Right cardiac atrium (tissue), 5 donors: ENCODE results near the gene CDK6. TPM values are rescaled to one million over a fixed set of nuclear protein-coding genes. Genes with fewer than 3 reads are reported as not detected.
"Not testable (repeated sequence)": the region's sequence is repeated elsewhere in the genome, so short reads cannot be mapped to it uniquely, and the experiment has no call there.

ENCODE experiments used
- ATAC-seq, 2 donors: fragments of 200-7000 bp; cut with Tn5 transposase; one replicate each; pipeline versions ENCODE4 v1.8.0 to v1.9.1; 2020; ENCODE audit warnings: moderate library complexity in 2 of 2, mild to moderate bottlenecking in 1 of 2
- DNase-seq, 3 donors: peaks; one replicate each; pipeline ENCODE4 v3.0.0-alpha.2; 2020
- H3K27ac ChIP-seq: one replicate; pipeline ENCODE4 v1.5.1; 2013; ENCODE audit warnings: mild to moderate bottlenecking, low read length, control low read depth, moderate library complexity
- H3K27me3 ChIP-seq: one replicate; pipeline ENCODE4 v1.6.1; 2013; ENCODE audit not compliant: control insufficient read depth, insufficient read depth
- H3K4me1 ChIP-seq: one replicate; pipeline ENCODE4 v1.6.1; 2013; ENCODE audit warnings: low read length; ENCODE audit not compliant: control insufficient read depth, insufficient read depth
- H3K4me3 ChIP-seq: one replicate; pipeline ENCODE4 v1.5.1; 2013; ENCODE audit warnings: low read length, control low read depth
- H3K9me3 ChIP-seq: one replicate; pipeline ENCODE4 v1.6.1; 2013; ENCODE audit warnings: low read length; ENCODE audit not compliant: control insufficient read depth
- WGBS: extraction: QIAGEN DNeasy Blood & Tissue Kit; methylation state at CpG from one replicate; pipeline ENCODE4 v1.1.7; 2013; 5-methylcytosine and 5-hydroxymethylcytosine counted together
- intact Hi-C, 4 donors: fragments of 100-400 bp; cut with DNase I; formaldehyde crosslinking; loops; one replicate each; pipeline versions ENCODE4 v1.11.0 to v1.14.0; 2022 to 2023
- polyA plus RNA-seq: library from polyadenylated mRNA; stranded (reverse); fragments of 200-250 nt; gene quantifications from one replicate; pipeline ENCODE4 v1.2.3, GENCODE V29; 2013
- total RNA-seq, 4 donors: library from RNA; stranded (reverse); fragmentation: NEBNext Ultra II Directional; extraction: Animal tissue kit (Norgen Biotek cat#: 25700); gene quantifications; one replicate each; pipeline ENCODE4 v1.2.1, GENCODE V29; 2021
- donor health status: healthy with polysubstance abuse.
- donor health status: DM: no; HTN: yes; CAD: no.
- donor health status: DM: no; HTN: no; CAD: no.
- donor health status: DM: no; HTN: yes; CAD: no; lungs with severe emphysema.
- donor health status: DM: yes; HTN: yes; CAD: no.

CDK6 gene
- total and polyA plus RNA-seq, 5 donors, result 1.8 to 9.7 (median 9.0) TPM

DNA sequence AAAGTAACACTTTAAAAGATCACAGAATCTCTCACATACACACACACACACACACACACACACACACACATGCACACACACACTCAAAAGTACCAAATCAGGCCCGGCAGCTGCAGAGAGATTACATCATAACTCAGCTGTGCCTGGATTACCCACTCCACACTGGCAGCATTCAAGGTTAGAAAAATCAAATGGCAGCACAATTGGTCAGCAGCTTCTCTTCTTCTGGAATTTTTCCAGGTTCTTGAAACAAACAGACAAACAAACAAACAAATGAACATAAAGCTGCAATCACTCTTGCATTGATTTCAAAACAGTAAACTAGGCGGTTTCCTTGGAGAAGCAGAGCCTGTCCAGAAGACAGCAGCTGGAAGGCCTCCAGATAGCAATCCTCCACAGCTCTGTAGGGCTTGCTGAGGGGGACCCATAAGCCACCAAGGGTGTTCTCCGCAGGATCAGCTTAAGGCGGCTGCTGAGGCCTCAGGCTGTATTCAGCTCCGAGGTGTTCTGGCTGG, 221.7 kb downstream of the CDK6 start:
- no peak overlapping the region for H3K4me3 ChIP-seq
- no peaks in the 10 kb centered on the region for H3K27me3 ChIP-seq
- peak in 1 of 3 donors; percentile 36 for DNase-seq
- intact Hi-C loops, result loop anchor here in 1 of 4 donors (5.0 kb wide), 1 partner anchor 433 kb away; no protein-coding TSS in a partner anchor
- WGBS, result 56% methylated on average over 5 of the region's 5 CpGs
- ATAC-seq, result peak; percentile 39 to 71
- no peaks in the 10 kb centered on the region for H3K4me1 ChIP-seq
- peak overlapping the region; percentile 23 for H3K27ac ChIP-seq
- no peaks in the 10 kb centered on the region for H3K9me3 ChIP-seq

DNA sequence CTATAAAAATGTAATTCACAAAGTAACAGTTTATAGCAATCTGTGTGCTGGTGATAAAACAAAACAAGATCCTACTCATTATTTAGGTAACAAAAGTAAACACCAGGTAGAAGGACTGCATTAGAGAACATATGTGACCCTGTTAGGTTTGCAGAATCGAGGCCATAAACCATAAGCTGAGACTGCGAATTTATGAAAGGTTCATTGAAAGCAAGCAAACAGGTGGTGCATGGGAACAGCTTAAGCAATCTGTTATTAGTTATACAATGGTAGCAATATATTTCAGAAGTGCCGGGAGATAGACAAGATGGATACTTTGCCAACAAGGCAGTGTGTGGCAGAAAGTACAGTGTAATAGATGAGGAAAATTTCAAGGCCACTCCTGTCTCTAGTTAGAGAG, 222.7 kb downstream of the CDK6 start:
- Histone ChIP-seq H3K27me3 (no peaks in the 10 kb centered on the region), H3K4me3 (no peak overlapping the region), H3K27ac (no peak overlapping the region), H3K4me1 (no peaks in the 10 kb centered on the region), H3K9me3 (no peaks in the 10 kb centered on the region)
- intact Hi-C loops, result no loop called here
- WGBS, result 92% methylated on average over 3 of the region's 3 CpGs
- no peak for DNase-seq
- ATAC-seq, result no peak

DNA sequence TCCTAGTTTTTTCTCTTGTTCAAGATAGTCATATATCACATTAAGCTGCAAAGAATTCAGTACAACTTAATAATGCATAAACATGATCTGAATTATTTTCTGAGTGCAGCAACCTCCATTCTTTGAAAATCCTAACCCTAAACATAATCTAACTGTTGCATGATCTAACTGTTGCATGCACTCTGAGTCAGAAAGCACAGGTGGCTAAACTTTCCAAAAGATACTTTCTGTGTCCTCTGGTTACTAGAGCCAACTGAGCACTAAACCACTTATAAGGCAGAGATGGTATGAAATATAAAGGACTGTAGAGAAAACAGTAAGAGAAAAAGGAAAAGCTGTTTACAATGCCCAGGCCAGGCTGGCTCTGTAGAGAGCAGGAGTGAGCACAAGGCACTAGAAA, 223.2 kb downstream of the CDK6 start:
- Histone ChIP-seq H3K4me3 (no peak overlapping the region), H3K27ac (no peak overlapping the region), H3K9me3 (no peaks in the 10 kb centered on the region), H3K27me3 (no peaks in the 10 kb centered on the region), H3K4me1 (no peaks in the 10 kb centered on the region)
- DNase-seq (no peak), ATAC-seq (no peak)
- intact Hi-C loops, result no loop called here

DNA sequence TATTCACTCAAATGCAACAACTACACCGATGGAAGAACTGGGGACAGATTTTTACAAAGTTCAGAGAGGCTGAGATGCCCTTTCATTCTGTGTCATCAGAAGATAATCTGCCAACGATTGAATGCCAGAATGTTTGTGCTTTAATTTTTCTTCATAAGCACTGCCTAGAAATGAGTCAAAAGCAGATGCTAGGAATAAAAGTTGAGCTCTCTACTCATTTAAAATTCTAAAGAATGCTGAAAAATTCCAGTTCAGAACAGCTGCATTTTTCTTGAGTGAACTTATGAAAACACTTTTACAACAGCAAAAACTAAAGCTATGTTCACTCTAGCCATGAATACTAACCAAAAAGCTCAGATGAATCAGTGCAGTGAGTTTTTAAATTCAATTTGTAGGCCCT, 223.9 kb downstream of the CDK6 start:
- no peak for ATAC-seq
- Histone ChIP-seq H3K27me3 (no peaks in the 10 kb centered on the region), H3K9me3 (no peaks in the 10 kb centered on the region), H3K27ac (no peak overlapping the region), H3K4me3 (no peak overlapping the region), H3K4me1 (no peaks in the 10 kb centered on the region)
- WGBS, result 57% methylated on average over 2 of the region's 2 CpGs
- no peak for DNase-seq
- intact Hi-C loops, result no loop called here

DNA sequence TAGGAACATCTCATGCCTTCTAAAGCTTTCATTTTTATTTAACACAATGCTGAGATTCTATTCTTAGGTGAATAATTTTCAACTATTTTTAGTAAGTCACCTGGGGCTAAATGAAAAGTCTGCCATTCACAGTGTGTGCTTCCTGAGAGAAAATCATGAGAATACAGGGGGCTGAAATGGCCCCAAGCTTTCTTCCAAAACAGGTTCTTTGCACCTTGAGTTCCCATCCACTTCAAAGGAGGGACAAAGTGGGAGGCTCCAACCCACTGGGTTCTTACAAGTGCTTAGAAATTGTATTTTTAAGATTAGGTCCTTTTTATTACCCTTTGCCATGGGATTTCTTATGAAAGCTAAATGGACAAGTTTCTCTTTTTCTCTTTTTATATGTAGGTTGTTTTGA, 224.6 kb downstream of the CDK6 start:
- DNase-seq, result no peak
- H3K4me1 ChIP-seq, result no peaks in the 10 kb centered on the region
- no peaks in the 10 kb centered on the region for H3K27me3 ChIP-seq
- H3K4me3 ChIP-seq, result no peak overlapping the region
- H3K9me3 ChIP-seq, result no peaks in the 10 kb centered on the region
- intact Hi-C loops, result no loop called here
- no peak for ATAC-seq
- no peak overlapping the region for H3K27ac ChIP-seq

DNA sequence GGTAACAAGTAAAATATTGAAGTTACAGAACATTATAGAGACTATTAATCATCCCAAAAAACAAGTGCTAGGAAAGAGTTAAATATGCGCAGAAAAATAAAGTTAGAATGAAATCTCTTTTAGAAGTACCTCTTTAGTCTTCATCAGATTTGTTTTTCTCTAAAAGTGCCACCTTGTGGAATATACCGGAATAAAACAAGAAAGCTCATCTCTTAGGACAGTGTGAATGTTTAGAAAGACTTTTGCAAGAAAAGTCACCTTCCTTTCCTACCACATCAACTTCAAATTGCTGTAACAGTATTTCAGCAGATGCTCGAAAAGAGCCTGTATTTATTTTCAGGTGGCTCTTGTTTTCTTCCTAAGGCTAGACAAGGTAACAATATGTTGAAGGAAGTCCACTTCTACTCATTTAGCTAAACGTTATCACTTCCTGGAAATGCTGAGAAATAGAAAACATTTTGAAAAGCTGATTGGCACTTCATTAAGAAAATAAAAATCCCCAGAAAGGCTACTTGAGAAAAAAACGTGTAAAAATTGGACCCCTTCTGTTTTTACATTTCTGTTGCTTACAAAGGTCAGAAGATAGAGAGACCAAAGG, 226.4 kb downstream of the CDK6 start:
- H3K27ac ChIP-seq, result no peak overlapping the region
- intact Hi-C loops, result no loop called here
- no peak for ATAC-seq
- H3K4me1 ChIP-seq, result no peaks in the 10 kb centered on the region
- no peak overlapping the region for H3K4me3 ChIP-seq
- no peaks in the 10 kb centered on the region for H3K27me3 ChIP-seq
- WGBS, result 32% methylated on average over 5 of the region's 5 CpGs
- no peak for DNase-seq
- no peaks in the 10 kb centered on the region for H3K9me3 ChIP-seq

DNA sequence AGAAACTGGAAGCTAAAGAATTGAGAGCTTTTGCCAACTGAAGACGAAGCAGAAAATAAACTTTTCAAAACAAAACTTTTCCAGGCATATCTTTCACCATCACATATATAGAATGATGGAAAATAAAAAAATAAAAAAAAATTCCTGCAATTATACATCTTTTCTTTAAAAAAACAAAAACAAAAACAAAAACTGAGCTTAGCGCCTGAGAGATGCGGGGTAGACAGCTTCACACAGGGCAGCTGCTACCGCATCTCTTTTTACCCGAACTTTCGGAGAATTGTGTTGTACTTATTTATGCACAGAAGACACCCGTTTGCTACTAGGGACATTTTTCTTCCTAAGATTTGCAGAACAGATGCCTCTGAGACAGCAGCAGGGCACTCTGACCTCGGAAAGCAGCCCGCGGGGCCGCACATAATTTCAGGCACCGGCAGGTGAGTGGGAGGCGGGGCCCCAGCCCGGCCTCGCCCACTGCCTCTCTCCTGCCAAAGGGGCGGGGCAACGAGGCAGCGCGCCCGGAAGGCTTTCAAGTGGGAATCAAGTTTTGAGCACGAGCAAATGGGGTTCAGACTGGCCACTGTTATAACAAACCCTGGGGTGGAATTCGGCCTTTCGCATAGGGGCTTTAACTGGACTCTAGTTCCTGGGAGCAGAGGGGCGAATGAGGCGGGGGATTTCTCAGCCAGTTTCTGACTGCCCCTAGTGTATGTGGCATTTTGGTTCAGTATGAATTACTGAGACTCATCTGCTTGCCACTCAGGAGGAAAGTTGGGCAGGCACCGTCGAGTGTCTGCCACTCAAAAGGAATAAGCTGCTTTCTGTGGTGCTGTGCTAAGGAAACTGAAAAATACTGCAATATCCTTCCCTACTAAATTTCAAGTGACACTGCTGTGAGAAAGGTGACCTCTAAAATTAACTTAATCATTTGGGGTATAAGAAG, 227.7 kb downstream of the CDK6 start:
- H3K9me3 ChIP-seq, result no peaks in the 10 kb centered on the region
- DNase-seq (peak in 2 of 3 donors; percentile 54 to 70), ATAC-seq (peak; percentile 55 to 71)
- no peak overlapping the region for H3K4me3 ChIP-seq
- intact Hi-C loops, result no loop called here
- H3K27me3 ChIP-seq, result no peaks in the 10 kb centered on the region
- 49% methylated on average over 27 of the region's 27 CpGs for WGBS
- no peaks in the 10 kb centered on the region for H3K4me1 ChIP-seq
- H3K27ac ChIP-seq, result no peak overlapping the region

DNA sequence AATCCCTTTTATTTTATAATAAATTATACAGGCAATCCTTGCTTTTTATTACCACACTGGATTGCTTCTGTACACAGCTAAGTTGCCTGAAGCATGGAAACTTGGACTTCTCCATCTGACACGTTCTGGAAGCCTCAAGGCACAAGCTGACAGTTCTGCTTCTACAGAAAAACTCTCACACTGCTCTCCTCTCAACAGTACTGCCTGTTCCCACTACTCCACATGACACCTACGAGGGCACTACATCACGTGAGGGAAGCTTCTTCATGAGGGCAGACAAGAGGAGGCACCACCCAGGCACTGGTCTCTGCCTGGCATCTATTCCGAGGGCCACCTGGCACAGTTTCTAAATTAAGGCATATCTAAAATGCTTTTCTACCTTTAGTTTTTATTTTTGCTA, 229.4 kb downstream of the CDK6 start:
- H3K4me1 ChIP-seq, result no peaks in the 10 kb centered on the region
- H3K27ac ChIP-seq, result peak overlapping the region; percentile 35
- 70% methylated on average over 4 of the region's 4 CpGs for WGBS
- intact Hi-C loops, result no loop called here
- no peak overlapping the region for H3K4me3 ChIP-seq
- no peaks in the 10 kb centered on the region for H3K27me3 ChIP-seq
- ATAC-seq, result peak; percentile 78 to 83
- peak in 1 of 3 donors; percentile 50 for DNase-seq
- H3K9me3 ChIP-seq, result no peaks in the 10 kb centered on the region

DNA sequence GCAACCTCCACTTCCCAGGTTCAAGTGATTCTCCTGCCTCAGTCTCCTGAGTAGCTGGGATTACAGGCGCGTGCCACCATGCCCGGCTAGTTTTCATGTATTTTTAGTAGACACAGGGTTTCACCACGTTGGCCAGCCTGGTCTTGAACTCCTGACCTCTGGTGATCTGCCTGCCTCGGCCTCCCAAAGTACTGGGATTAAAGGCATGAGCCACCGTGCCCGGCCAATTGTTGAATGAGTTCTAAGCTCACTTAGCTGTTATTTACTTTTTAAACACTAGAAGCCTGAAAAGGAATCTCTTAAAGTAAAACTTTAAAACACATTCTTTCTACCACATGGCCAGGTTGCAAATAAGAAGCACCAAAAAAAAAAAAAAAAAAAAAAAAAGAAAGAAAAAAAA, 231.9 kb downstream of the CDK6 start:
- H3K4me1 ChIP-seq, ATAC-seq, intact Hi-C loops, DNase-seq, H3K9me3 ChIP-seq, H3K4me3 ChIP-seq, H3K27me3 ChIP-seq, H3K27ac ChIP-seq: not testable (repeated sequence)
- 89% methylated on average over 7 of the region's 7 CpGs for WGBS

DNA sequence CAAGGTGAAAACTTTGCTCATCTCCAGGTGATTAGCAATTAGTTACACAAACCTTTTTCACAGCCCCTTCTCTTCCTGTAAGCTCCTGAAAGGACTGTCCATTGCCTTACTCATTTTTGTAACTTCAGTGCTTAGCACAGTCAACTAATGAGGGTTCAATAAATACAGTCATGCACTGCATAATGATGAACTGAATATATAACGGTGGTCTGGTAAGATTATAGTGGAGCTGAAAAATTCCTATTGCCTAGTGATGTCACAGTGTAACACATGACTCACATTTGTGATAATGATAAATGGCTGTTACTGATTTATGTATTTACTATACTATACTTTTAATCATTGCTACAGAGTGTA, 233.3 kb downstream of the CDK6 start:
- Histone ChIP-seq H3K27ac (no peak overlapping the region), H3K4me1 (no peaks in the 10 kb centered on the region), H3K27me3 (no peaks in the 10 kb centered on the region), H3K4me3 (no peak overlapping the region), H3K9me3 (no peaks in the 10 kb centered on the region)
- no peak for DNase-seq
- no peak for ATAC-seq
- intact Hi-C loops, result no loop called here
- WGBS, result 43% methylated on average over 1 of the region's 1 CpG

DNA sequence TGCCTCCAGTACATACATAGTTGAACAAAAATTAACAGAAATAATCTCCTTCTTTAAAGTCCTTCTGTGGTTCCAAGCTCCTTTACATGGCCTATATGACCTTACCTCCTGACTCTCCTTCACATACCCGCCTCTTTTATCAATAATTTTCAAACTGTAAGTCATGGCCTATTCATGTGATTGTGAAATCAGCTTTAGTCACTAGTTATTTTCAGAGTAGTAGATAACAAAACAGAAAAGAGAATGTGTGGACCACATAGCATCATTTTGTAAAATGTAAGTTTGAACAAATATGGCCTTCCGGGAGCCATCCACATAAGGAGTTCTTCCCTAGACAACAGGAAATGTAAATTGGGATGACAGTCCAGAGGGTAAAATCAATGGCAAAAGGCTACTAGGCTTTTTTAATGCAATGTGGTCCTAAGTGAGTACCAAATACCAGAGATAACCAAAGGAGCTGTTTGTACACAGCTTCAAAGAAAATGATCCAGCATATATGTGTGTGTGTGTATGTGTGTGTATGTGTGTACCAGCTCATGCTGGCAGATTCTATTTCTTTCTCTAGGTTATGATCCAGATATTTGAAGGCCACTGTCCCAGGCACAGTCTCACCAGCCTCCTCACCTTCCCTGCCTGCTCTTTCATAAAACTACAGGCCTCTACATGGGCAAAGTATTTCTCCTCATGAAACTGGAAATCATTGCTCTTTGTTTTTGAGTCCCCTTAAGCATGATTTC, 233.9 kb downstream of the CDK6 start:
- Histone ChIP-seq H3K4me3 (no peak overlapping the region), H3K27ac (no peak overlapping the region), H3K27me3 (no peaks in the 10 kb centered on the region), H3K4me1 (no peaks in the 10 kb centered on the region), H3K9me3 (no peaks in the 10 kb centered on the region)
- intact Hi-C loops, result no loop called here
- 74% methylated on average over 2 of the region's 2 CpGs for WGBS
- DNase-seq (no peak), ATAC-seq (no peak)
